ENCODE measurements around the gene ZNF837.
"Not testable (repeated sequence)": the region's sequence is repeated elsewhere in the genome, so short reads cannot be mapped to it uniquely, and the experiment has no call there.

The ZNF837 gene

DNA sequence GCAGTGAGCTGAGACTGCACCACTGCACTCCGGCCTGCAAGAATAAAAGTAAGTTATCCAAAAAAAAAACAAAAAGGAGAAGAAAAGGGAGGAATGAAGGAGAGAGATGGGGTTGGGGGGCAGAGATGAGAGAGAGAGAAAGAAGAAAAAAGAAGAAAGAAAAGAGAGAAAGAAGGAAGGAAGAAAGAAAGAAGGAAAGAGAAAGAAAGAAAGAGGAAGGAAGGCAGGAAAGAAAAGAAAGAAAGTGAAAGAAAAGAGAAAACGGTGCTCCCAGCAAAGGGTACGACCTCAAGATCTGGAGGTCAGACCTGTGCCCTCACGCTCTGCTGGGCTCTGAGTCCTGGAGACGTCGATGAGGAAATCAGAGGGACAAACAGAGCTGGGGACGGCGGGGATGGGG, 31.2 kb downstream of the ZNF837 start:
- DNase-seq = no peak

DNA sequence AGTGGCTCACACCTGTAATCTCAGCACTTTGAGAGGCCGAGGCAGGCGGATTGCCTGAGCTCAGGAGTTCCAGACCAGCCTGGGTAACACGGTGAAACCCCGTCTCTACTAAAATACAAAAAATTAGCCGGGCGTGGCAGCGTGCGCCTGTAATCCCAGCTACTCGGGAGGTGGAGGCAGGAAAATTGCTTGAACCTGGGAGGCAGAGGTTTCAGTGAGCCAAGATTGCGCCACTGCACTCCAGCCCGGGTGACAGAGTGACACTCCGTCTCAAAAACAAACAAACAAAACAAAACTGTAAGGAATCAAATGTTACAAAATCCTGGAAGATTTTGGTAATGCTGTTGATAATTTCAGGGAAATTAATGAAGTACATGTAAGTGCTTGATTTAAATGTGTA, 32.8 kb downstream of the ZNF837 start:
- DNase-seq = not testable (repeated sequence)

DNA sequence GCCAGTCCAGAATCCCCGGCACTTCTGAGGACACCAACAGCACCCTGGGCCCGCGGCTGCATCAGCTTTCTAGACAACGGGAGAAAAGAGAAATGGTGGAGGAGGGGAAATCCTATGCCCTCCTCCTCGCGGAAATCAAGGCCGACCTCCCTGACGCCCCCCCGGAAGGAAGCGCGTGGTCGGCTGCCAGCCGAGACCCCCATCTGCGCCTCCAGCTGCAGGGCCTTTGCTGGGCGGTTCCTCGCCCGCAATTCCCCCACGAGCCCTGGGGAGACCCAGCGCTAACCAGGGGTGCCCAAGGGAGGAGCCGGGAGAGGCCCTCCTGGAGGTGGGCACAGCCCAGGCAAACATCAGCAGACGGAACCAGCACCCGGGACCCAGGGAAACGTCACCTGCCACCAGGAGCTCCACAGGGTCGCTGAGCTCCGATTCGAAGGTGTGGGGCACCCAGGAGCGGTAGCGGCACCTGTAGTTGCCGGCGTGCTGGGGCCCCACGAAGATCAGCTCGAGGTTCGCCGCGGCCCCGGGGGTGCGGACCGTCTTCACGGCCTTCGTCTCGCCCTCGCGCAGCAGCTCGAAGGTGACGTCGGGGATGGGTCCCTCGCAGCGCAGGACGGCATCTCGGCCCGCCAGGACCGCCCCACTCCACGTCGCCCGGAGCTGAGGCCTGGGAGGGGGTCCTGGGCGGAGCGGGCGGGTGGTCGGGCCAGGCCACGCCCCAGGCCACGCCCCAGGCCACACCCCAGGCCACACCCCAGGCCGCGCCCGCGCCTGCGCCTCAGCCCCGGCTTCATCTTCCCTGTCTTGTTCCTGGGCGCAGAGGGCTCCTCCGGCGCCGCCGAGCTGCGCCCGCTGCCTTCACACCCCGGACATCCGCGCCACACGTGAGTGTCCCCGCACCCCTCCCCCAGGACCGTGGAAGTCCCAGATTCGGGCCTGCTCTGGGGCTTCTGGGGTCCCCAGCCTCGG, 33.6 kb downstream of the ZNF837 start:
- DNase-seq = no peak

DNA sequence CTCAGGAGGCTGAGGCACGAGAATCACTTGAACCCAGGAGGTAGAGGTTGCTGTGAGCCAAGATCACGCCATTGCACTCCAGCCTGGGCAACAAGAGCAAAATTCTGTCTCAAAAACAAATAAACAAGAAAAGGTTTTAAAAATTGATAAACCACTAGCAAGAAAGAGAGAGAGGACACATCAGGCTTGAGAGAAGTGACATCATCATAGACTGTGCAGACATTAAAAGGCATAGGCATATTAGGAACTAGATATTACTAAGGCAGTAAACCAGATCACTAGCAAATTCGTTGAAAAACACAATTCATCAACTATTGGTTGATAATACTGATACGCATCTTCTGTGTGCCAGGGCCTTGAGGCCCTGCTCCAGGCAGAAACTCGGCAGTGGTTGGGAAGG, 35.3 kb downstream of the ZNF837 start:
- no peak for DNase-seq

DNA sequence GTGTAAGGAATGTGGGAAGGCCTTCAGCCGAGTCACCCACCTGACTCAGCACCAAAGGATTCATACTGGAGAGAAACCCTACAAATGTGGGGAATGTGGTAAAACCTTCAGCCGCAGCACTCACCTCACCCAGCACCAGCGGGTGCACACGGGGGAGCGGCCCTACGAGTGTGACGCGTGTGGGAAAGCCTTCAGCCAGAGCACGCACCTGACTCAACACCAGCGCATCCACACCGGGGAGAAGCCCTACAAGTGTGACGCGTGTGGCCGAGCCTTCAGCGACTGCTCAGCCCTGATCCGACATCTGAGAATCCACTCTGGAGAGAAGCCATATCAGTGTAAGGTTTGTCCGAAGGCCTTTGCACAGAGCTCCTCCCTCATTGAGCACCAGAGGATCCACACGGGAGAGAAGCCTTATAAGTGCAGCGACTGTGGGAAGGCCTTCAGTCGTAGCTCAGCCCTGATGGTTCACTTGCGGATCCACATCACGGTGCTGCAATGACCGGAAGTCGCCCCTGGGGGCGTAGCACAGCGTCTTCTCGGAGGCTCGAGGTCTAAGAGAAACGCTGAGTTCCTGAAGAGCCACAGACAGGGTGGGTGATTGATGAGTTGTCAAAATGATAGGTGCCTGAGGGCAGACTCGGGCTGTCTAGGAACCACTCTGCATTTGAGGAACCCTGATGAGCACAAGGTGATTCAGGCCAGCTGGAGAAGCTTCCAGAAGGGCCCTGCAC, 41.8 kb downstream of the ZNF837 start:
- DNase-seq = no peak

DNA sequence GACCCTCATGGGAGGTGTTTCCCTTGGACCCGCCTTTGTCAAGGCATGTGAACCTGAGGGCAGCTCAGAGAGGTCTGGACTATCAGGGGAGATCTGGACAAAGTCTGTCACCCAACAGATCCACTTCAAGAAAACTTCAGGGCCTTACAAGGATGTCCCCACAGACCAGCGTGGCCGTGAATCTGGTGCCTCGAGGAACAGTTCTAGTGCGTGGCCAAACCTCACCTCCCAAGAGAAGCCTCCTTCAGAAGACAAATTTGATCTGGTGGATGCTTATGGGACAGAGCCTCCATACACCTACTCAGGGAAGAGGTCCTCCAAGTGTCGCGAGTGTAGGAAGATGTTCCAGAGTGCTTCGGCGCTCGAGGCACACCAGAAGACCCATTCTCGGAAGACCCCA, 42.5 kb downstream of the ZNF837 start:
- no peak for DNase-seq

DNA sequence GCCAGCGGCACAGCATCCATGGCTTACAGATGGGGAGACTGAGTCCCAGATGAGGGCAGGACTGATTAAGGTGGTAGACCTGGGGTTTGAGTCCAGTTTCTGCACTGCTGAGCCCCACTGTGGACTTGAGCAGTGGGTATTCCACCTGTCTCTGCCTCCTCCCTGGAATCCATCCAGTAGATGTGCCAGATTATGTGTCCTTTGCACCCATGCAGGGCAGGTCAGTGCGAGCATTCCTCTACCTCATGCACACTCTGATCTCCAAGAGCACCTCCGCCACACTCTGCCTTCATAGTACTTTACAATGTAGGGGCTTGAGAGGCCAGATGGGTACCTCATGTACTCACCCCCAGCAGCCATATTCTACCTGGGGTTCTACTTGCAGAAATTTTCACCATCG, 44.0 kb downstream of the ZNF837 start:
- no peak for DNase-seq

DNA sequence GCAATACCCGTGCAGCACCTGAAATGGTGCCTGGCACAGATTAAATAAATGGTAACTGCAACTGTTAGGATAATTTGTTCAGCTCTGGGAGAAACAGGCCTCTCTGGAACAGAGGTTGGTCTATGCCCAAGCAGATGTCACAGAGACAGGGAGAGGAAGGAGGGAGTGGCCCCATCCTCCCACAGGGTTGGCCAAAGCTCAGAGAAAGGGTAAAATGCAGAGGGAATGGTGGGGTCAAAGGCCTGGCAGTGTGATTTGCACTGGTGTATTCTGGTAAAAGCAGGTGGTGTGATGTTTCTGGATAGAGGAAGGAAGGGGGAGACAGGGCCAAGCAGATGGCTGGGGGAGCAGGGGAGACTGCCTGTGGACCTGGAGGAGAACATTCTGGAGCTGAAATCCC, 44.6 kb downstream of the ZNF837 start:
- DNase-seq = no peak

DNA sequence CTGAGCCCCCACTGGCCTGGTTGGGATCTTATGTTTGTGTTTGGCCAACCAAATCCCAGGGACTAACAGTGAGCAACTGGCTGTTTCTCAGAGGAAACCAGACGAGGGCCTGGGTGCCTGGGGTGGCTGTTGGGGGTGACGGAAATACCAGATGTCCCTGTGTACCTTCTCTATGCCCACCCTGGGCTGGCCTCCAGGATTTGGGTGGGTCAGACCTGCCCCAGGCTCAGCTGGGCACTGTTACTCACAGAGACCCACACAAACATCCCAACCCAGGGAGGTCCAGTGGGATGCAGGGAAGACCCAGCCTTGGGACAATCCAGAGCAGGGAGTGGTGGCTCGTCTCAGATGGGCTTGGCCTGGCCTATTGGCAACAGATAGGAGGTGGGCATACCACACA, 45.2 kb downstream of the ZNF837 start:
- no peak for DNase-seq

DNA sequence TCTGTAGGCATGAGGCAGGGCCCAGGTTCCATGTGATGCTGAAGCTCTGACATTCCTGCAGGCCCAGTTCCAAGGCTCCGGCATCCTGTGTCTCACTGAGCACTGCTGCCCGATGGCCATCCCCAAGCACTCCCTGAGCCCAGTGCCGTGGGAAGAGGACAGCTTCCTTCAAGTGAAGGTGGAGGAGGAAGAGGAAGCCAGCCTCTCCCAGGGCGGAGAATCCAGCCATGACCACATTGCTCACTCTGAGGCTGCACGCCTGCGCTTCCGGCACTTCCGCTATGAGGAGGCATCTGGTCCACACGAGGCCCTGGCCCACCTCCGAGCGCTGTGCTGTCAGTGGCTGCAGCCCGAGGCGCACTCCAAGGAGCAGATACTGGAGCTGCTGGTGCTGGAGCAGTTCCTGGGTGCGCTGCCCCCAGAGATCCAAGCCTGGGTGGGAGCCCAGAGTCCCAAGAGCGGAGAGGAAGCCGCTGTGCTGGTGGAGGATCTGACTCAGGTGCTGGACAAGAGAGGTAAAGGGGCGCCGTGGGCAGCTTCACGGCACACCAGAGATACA, 46.1 kb downstream of the ZNF837 start:
- no peak for DNase-seq

DNA sequence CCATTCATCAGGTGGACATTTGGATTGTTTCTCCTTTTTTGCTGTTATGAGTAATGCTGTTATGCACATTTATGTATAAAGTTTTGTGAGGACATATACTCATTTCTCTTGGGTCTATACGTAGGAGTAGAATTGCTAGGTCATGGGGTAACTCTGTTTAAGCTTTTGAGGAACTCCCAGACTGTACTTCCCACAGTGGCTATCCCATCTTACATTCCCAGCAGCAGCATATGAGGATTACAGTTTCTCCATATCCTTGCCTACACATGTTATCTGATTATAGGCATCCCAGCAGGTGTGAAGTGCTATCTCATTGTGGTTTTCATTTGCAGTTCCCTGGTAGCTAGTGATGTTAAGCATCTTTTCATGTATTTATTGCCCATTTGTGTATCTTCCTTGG, 48.1 kb downstream of the ZNF837 start:
- no peak for DNase-seq

DNA sequence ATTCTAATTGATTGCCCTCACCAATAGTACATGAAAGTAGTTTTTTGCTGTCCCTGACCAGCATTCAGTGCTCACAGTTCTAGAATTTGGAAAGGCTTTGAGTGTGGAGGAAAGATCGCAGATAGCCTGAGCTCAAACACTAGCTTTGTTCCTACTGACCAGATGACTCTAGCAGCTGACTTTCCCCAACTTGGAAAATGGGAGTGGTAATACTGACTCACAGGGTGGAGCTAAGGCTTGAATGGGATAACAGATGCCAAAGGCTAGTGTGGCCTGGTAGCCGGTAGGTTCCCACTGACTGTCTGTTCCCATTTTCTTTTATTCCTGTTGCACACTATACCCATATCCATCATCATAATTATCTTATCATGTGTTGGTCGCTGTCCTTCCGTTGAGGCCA, 50.4 kb downstream of the ZNF837 start:
- DNase-seq = no peak

DNA sequence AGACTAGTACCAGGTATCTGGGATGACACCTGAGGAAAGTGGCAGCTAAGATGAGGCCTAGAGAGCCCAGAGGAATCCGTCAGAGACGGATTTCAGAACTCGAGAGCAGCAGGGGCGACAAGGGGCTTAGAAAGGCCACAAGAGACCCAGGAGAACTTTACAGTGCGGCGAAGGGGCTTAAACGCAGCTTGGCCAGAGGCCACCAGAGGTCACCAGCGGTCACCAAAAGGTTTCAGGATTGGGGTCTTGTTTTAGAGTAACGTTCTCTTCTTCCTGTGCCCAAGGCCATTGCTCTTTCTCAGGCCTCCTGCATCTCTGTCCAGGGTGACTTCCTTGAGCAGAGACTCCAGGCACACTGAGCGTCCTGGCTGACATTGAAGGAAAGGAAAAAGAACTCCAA, 51.8 kb downstream of the ZNF837 start:
- DNase-seq = no peak

DNA sequence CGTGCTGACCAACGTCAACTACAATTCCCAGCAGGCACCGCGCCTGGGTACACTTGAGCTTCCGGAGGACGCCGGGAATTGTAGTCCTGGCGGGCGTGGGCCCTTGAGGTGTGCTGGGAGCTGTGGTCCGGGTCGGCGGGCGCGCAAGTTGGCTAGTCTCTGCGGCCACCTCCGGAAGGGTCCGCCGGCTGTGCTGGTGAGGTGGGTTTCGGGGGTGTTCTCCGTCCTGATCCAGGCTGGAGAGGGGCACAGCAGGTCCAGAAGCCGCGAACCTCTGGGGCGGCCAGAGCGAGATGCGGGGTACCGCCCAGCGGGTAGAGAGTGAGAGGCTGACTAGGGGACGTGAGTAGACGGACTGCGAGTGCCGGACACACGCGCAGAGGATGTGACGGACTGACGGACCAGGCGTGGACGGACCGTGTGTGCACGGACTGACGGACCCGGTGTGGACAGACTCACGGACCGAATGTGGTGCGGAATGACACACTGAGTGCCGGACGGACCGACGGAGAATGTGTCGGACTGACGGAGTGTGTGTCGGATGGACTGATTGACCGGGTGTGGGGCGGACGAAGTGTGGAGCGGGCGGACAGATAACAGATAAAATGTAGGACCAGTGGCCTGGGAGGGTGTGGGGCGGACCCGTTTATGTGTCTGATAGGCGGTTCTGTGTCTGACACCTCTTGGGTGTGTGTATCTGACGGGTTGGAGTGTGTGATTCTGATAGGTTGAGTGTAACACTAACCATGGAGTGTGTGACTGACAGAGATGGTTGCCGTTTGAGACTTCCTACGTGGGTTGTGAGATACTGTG, 53.7 kb downstream of the ZNF837 start, which contains the start of gene ZSCAN22:
Gene ZSCAN22 (plus strand): TSS at position 81 of the 813 bp plus-strand sequence. CDS start 7,809 bp downstream, outside the sequence.
- peak; percentile 55 for DNase-seq

DNA sequence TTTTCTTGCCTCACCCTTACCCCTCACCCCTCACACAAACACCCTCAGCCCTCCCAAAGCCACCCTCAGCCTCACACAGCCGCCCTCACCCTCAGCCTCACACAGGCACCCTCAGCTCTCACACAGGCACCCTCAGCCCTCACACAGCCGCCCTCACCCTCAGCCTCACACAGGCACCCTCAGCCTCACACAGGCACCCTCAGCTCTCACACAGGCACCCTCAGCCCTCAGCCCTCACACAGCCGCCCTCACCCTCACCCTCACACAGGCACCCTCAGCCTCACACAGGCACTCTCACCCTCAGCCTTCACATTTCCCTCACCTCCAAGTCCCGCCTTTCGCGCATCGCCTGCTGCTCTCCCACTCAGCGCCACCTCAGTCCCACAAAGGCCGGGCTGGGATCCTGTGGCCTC, 54.3 kb downstream of the ZNF837 start:
- DNase-seq = no peak

DNA sequence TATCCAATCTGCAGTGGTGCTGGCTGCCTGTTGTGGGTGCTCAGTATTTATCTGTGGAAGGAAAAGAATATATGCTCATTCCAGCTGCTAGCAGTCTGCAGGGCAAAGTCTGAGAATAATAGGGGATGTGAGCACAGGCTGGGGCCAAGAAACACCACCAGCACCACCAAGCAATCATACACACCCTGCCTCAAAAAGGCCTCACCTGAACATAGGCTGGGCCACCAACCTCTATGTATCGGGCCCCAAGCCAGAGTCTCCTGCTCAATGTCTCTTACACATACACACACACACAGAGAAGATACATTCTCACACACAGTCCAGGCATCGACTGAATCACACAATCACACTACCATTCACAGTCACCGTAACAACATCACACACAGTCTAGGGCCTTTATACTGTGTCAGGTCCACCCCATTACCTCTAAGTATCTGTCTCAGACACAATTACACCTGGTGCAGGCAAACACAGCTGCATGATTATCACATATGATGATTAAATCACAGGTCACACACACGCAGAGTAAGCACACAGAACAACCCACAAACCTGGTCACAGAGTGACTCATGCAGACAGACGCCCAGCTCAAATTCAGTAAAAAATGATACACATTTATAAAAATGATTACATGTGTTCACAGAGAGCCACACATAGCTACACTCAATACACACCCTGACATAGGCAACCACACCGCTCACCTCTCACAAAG, 55.4 kb downstream of the ZNF837 start:
- no peak for DNase-seq

DNA sequence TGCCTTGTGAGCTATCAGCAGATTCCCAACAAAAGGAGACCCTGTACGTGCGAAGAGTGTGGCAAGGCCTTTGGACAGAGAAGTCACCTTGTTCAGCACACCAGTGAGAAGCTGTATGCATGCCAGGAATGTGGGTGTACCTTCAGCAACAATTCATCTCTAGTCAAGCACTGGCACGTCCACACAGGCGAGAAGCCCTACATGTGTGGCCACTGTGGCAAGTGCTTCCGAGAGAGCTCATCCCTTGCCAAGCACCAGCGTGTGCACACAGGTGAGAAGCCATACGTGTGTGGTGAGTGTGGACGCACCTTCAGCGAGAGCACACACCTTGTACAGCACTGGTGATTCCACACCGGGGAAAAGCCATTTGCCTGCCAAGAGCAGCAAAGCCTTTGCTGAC, 61.6 kb downstream of the ZNF837 start:
- no peak for DNase-seq

DNA sequence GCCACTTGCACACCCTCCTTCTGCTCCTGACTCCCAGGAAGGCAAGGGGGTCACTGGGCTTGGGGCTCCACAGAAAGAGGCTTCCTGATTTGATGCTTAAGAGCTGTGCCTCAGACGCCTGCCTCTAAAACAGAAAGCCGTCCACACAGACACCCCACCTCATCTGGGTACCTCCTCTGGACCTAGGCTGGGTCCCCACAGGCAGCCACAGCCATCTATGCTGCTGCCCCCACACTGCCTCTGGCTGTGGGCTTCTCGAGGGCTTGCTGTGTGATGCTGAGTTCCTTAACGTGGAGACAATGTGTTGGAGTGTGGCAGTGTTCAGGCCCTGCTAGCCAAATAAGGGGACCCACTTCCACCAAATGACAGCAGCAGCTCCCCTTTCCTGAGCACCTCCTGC, 62.5 kb downstream of the ZNF837 start:
- DNase-seq = no peak
